ENCODE measurements around the gene KIF17. TPM values are rescaled to one million over a fixed set of nuclear protein-coding genes. Genes with fewer than 3 reads are reported as not detected.

Gene KIF17
- total RNA-seq, 1 donor from 2014 or later: 2.2 TPM

- H3K27ac Mint-ChIP-seq (ENCODE audit: unreplicated experiment): no peak overlapping the region
- H3K36me3 ChIP-seq (ENCODE audit: insufficient read depth, low read length): peaks cover 3% of the 10 kb centered on the region
- no peak overlapping the region for H3K4me2 ChIP-seq (ENCODE audit: low read length)
- H3K27me3 Mint-ChIP-seq (ENCODE audit: low read depth, unreplicated experiment): no peaks in the 10 kb centered on the region
- H3K27ac ChIP-seq (ENCODE audit: low read depth, low read length): no peak overlapping the region
- H3K9me3 Mint-ChIP-seq (ENCODE audit: unreplicated experiment): no peaks in the 10 kb centered on the region
- H3K9ac ChIP-seq (ENCODE audit: low read length): no peak overlapping the region
- no peaks in the 10 kb centered on the region for H3K27me3 ChIP-seq (ENCODE audit: insufficient read depth, low read length)
- no peak overlapping the region for H3K4me3 Mint-ChIP-seq (ENCODE audit: unreplicated experiment)
- H2AFZ ChIP-seq (ENCODE audit: low read depth, low read length): no peak overlapping the region
- peaks cover 21% of the 10 kb centered on the region for H3K79me2 ChIP-seq (ENCODE audit: insufficient read depth, low read length)
- H3K4me1 ChIP-seq (ENCODE audit: insufficient read depth, low read length): peaks cover 13% of the 10 kb centered on the region
- H3K4me3 ChIP-seq (ENCODE audit: insufficient read depth, low read depth, low read length): no peak overlapping the region
- no peak for TF ChIP-seq CTCF (IDR thresholded peaks at IDR 0.05; ENCODE audit: insufficient read depth, low read depth, low read length)
- TF ChIP-seq EZH2 (IDR thresholded peaks at IDR 0.05; ENCODE audit: insufficient read depth, low read length): no peak
- DNase-seq (ENCODE audit: low read depth): no peak
- H3K4me1 Mint-ChIP-seq (ENCODE audit: low read depth, unreplicated experiment): peaks cover 1% of the 10 kb centered on the region
- H3K9me3 ChIP-seq (ENCODE audit: insufficient read depth, low read depth, low read length): no peaks in the 10 kb centered on the region
- FAIRE-seq: no peak
- H3K36me3 Mint-ChIP-seq (ENCODE audit: low read depth, unreplicated experiment): peaks cover under 1% of the 10 kb centered on the region
- peaks cover 17% of the 10 kb centered on the region for H4K20me1 ChIP-seq (ENCODE audit: insufficient read depth, low read length)
These were observed 53.7 kb downstream of the KIF17 start for GRCh38 chr1:20663969-20664715.

GRCh38 chr1:20663365-20663764 is 54.4 kb downstream of the KIF17 start:
- Histone ChIP-seq H3K36me3 (ENCODE audit: insufficient read depth, low read length) (peaks cover 5% of the 10 kb centered on the region), H3K79me2 (ENCODE audit: insufficient read depth, low read length) (peaks cover 29% of the 10 kb centered on the region), H3K4me2 (ENCODE audit: low read length) (no peak overlapping the region), H3K27ac (ENCODE audit: low read depth, low read length) (no peak overlapping the region), H3K27me3 (ENCODE audit: insufficient read depth, low read length) (no peaks in the 10 kb centered on the region), H3K9me3 (ENCODE audit: insufficient read depth, low read depth, low read length) (no peaks in the 10 kb centered on the region), H2AFZ (ENCODE audit: low read depth, low read length) (no peak overlapping the region), H3K9ac (ENCODE audit: low read length) (no peak overlapping the region), H3K4me3 (ENCODE audit: insufficient read depth, low read depth, low read length) (no peak overlapping the region), H3K4me1 (ENCODE audit: insufficient read depth, low read length) (peaks cover 13% of the 10 kb centered on the region), H4K20me1 (ENCODE audit: insufficient read depth, low read length) (peaks cover 21% of the 10 kb centered on the region)
- TF ChIP-seq CTCF (IDR thresholded peaks at IDR 0.05; ENCODE audit: insufficient read depth, low read depth, low read length) (no peak), EZH2 (IDR thresholded peaks at IDR 0.05; ENCODE audit: insufficient read depth, low read length) (no peak)
- H3K4me3 Mint-ChIP-seq (ENCODE audit: unreplicated experiment): peak overlapping the region; percentile 92
- no peak overlapping the region for H3K27ac Mint-ChIP-seq (ENCODE audit: unreplicated experiment)
- H3K9me3 Mint-ChIP-seq (ENCODE audit: unreplicated experiment): no peaks in the 10 kb centered on the region
- no peak for FAIRE-seq
- peaks cover 1% of the 10 kb centered on the region for H3K36me3 Mint-ChIP-seq (ENCODE audit: low read depth, unreplicated experiment)
- H3K27me3 Mint-ChIP-seq (ENCODE audit: low read depth, unreplicated experiment): no peaks in the 10 kb centered on the region
- no peak for DNase-seq (ENCODE audit: low read depth)
- H3K4me1 Mint-ChIP-seq (ENCODE audit: low read depth, unreplicated experiment): peaks cover 1% of the 10 kb centered on the region

- peak overlapping the region; percentile 92 for H3K4me3 Mint-ChIP-seq (ENCODE audit: unreplicated experiment)
- FAIRE-seq (no peak), DNase-seq (ENCODE audit: low read depth) (no peak)
- TF ChIP-seq EZH2 (IDR thresholded peaks at IDR 0.05; ENCODE audit: insufficient read depth, low read length): no peak
- no peak for TF ChIP-seq CTCF (IDR thresholded peaks at IDR 0.05; ENCODE audit: insufficient read depth, low read depth, low read length)
- peaks cover 1% of the 10 kb centered on the region for H3K4me1 Mint-ChIP-seq (ENCODE audit: low read depth, unreplicated experiment)
- H3K27ac ChIP-seq (ENCODE audit: low read depth, low read length): peak overlapping the region; percentile 73
- peak overlapping the region; percentile 92 for H3K4me3 ChIP-seq (ENCODE audit: insufficient read depth, low read depth, low read length)
- peaks cover 1% of the 10 kb centered on the region for H3K36me3 Mint-ChIP-seq (ENCODE audit: low read depth, unreplicated experiment)
- H3K27me3 Mint-ChIP-seq (ENCODE audit: low read depth, unreplicated experiment): no peaks in the 10 kb centered on the region
- H2AFZ ChIP-seq (ENCODE audit: low read depth, low read length): peak overlapping the region; percentile 86
- H3K9ac ChIP-seq (ENCODE audit: low read length): peak overlapping the region; percentile 89
- peaks cover 5% of the 10 kb centered on the region for H3K36me3 ChIP-seq (ENCODE audit: insufficient read depth, low read length)
- H3K79me2 ChIP-seq (ENCODE audit: insufficient read depth, low read length): peaks cover 42% of the 10 kb centered on the region
- no peaks in the 10 kb centered on the region for H3K9me3 Mint-ChIP-seq (ENCODE audit: unreplicated experiment)
- H3K27me3 ChIP-seq (ENCODE audit: insufficient read depth, low read length): no peaks in the 10 kb centered on the region
- H3K4me2 ChIP-seq (ENCODE audit: low read length): peak overlapping the region; percentile 99
- H3K9me3 ChIP-seq (ENCODE audit: insufficient read depth, low read depth, low read length): no peaks in the 10 kb centered on the region
- H3K27ac Mint-ChIP-seq (ENCODE audit: unreplicated experiment): peak overlapping the region; percentile 91
- peaks cover 13% of the 10 kb centered on the region for H3K4me1 ChIP-seq (ENCODE audit: insufficient read depth, low read length)
- H4K20me1 ChIP-seq (ENCODE audit: insufficient read depth, low read length): peaks cover 33% of the 10 kb centered on the region
These were observed 55.7 kb downstream of the KIF17 start for GRCh38 chr1:20662110-20662475.
